ENCODE results near the gene F10.

F10 gene

GRCh38 chr13:113178896-113179167 lies 56.2 kb downstream of the F10 start:
- no peaks in the 10 kb centered on the region for H3K27me3 ChIP-seq (ENCODE audit: insufficient read depth, poor library complexity, severe bottlenecking)
- H3K27ac ChIP-seq (replicated peaks) = no peak overlapping the region
- DNase-seq (ENCODE audit: low read depth in 1 of 2, low spot score in 1 of 2) = no peak
- no peak overlapping the region for H3K4me3 ChIP-seq (replicated peaks; ENCODE audit: insufficient read depth, low read length)
- TF ChIP-seq POLR2AphosphoS5 (IDR thresholded peaks at IDR 0.05; ENCODE audit: low read depth) = no peak

- H3K27me3 ChIP-seq (ENCODE audit: insufficient read depth, poor library complexity, severe bottlenecking) = no peaks in the 10 kb centered on the region
- H3K4me3 ChIP-seq (replicated peaks; ENCODE audit: insufficient read depth, low read length) = no peak overlapping the region
- TF ChIP-seq GABPA (IDR thresholded peaks at IDR 0.05; ENCODE audit: low read depth) (no peak), POLR2AphosphoS5 (IDR thresholded peaks at IDR 0.05; ENCODE audit: low read depth) (no peak; the same call in 1 of the 2 replicates), SPI1 (IDR thresholded peaks at IDR 0.05; ENCODE audit: borderline replicate concordance, low read depth) (no peak), REST (IDR thresholded peaks at IDR 0.05; ENCODE audit: insufficient replicate concordance, low read depth) (no peak), CTCF (IDR thresholded peaks at IDR 0.05; ENCODE audit: insufficient read depth, low read length) (no peak)
- no peak overlapping the region for H3K27ac ChIP-seq (replicated peaks)
- no peak for DNase-seq (ENCODE audit: low read depth in 1 of 2, low spot score in 1 of 2)
These were observed 57.0 kb downstream of the F10 start for GRCh38 chr13:113179374-113180230.

- H3K27ac ChIP-seq (replicated peaks) = no peak overlapping the region
- no peak for DNase-seq (ENCODE audit: low read depth in 1 of 2, low spot score in 1 of 2)
- H3K27me3 ChIP-seq (ENCODE audit: insufficient read depth, poor library complexity, severe bottlenecking) = no peaks in the 10 kb centered on the region
- TF ChIP-seq SPI1 (IDR thresholded peaks at IDR 0.05; ENCODE audit: borderline replicate concordance, low read depth) (no peak), POLR2AphosphoS5 (IDR thresholded peaks at IDR 0.05; ENCODE audit: low read depth) (no peak), GABPA (IDR thresholded peaks at IDR 0.05; ENCODE audit: low read depth) (no peak), CTCF (IDR thresholded peaks at IDR 0.05; ENCODE audit: insufficient read depth, low read length) (no peak), REST (IDR thresholded peaks at IDR 0.05; ENCODE audit: insufficient replicate concordance, low read depth) (no peak)
- H3K4me3 ChIP-seq (replicated peaks; ENCODE audit: insufficient read depth, low read length) = no peak overlapping the region
These were observed 59.4 kb downstream of the F10 start for GRCh38 chr13:113182046-113182445.

- Histone ChIP-seq H3K27ac (replicated peaks) (no peak overlapping the region), H3K27me3 (ENCODE audit: insufficient read depth, poor library complexity, severe bottlenecking) (no peaks in the 10 kb centered on the region), H3K4me3 (replicated peaks; ENCODE audit: insufficient read depth, low read length) (no peak overlapping the region)
- TF ChIP-seq POLR2AphosphoS5 (IDR thresholded peaks at IDR 0.05; ENCODE audit: low read depth) (no peak), SPI1 (IDR thresholded peaks at IDR 0.05; ENCODE audit: borderline replicate concordance, low read depth) (no peak), CTCF (IDR thresholded peaks at IDR 0.05; ENCODE audit: insufficient read depth, low read length) (no peak), GABPA (IDR thresholded peaks at IDR 0.05; ENCODE audit: low read depth) (no peak), REST (IDR thresholded peaks at IDR 0.05; ENCODE audit: insufficient replicate concordance, low read depth) (no peak)
- no peak for DNase-seq (ENCODE audit: low read depth in 1 of 2, low spot score in 1 of 2)
These were observed 61.0 kb downstream of the F10 start for GRCh38 chr13:113183450-113184129.
